GM18499 (cell line): ENCODE measurements around the gene IKBKE.

Source experiments
- ATAC-seq: cut with Tn5 transposase; IDR thresholded peaks from one replicate; pipeline ENCODE4 v1.9.1; 2021; ENCODE audit warnings: moderate number of reproducible peaks; ENCODE audit not compliant: insufficient read depth, unreplicated experiment

The IKBKE gene

GRCh38 chr1:206537141-206537540 lies 66.9 kb downstream of the IKBKE start:
- ATAC-seq = no peak

GRCh38 chr1:206538086-206538770 lies 68.0 kb downstream of the IKBKE start:
- ATAC-seq = no peak

- no peak for ATAC-seq
Observed at GRCh38 chr1:206538901-206539640, 68.8 kb downstream of the IKBKE start.

DNA sequence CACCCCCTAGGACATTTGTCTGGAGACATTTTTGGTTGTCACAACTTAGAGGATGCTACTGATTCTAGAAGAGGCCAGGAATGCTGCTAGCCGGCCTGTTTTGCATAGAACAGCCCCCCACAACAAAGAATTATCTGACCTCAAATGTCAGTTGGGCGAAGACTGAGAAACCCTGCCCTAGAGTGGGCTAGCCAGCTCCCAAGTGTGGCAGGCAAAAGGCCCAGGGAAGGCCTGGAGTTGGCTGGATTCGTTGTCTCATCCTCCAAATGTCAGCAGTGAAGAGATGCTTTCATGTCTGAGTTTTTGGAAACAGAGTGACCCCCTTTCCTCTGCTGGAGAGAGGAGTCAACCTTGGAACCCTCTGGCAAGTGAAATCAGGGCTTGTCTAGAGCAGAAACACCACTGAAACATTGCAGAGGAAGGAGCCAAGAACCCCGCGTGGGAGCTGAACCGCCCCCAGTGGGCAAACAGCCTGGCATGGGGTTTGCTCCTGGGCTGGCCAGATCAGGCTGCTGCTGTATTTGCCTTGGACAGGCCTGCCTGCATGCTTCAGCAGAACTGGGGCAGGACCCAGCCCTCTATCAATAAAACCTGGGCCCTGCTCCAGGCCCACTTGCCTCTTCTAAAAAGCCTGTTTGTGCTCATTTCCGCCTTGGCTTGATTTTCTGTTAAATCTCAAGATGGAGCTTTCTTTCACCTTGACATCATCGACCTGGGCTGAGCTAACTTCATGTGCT lies 69.9 kb downstream of the IKBKE start:
- ATAC-seq = no peak

DNA sequence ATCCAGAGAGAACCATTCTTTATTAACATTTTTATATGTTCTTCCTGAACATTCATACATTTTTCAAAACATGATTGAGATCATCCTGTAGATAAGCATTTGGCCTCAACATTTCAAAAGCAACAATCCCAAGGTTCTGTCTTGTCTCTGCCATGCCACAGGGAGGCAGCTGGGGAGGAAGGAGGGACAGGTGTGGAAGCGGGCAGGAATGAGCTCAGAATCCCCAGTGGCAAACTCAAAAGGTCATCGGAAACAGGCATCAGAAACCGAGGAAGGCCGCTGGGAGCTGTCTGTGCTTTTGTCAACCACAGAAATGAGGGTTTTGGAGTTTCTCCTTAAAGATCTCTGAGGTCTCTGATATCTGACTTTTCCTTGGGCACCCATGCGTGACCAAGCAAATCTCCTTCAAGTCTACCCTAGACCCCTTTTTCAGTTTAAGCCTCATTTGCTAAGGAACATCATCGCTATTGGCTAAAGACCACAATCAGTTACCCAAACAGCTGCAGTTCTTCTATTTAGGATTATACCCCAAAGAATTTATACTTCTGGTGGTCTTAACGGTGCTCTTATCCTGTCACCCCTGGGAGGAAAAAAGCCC lies 71.1 kb downstream of the IKBKE start:
- ATAC-seq = no peak

- ATAC-seq = no peak
Observed at GRCh38 chr1:206544562-206545257, 74.4 kb downstream of the IKBKE start.

DNA sequence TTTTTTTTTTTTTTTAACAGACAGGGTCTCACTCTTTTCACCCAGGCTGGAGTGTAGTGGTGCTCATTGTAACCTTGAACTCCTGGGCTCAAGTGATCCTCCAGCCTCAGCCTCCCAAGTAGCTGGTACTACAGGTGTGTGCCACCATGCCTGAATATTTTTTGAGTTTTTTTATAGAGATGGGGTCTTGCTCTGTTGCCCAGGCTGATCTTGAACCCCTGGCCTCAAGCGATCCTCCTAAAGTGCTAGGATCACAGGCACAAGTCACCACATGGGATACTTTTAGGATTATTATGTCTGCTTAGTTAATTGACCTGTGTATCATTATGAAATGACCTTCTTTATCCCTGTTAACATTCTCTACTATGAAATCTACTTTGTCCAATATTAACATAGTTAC lies 75.1 kb downstream of the IKBKE start:
- ATAC-seq = no peak
